K562 (cell line): ENCODE measurements around the gene CALM3. TPM values are rescaled to one million over a fixed set of nuclear protein-coding genes. Genes with fewer than 3 reads are reported as not detected.

Experiments used
- ARID1B ChIP-seq: fragments of 450-650 bp; IDR thresholded peaks from 2 replicates; pipeline ENCODE4 v1.6.1; 2016; ENCODE audit warnings: antibody characterized with exemption, mild to moderate bottlenecking, inconsistent platforms
- BACH1 ChIP-seq: fragments of 200-800 bp; sonication (Bioruptor generic); IDR thresholded peaks from 2 replicates; pipeline ENCODE4 v1.6.1; 2016; ENCODE audit warnings: missing genetic modification characterization, missing compliant biosample characterization
- BDP1 ChIP-seq: IDR thresholded peaks from 3 replicates; pipeline ENCODE4 v1.6.1; 2011; ENCODE audit not compliant: insufficient read length, insufficient read depth
- C11orf30 ChIP-seq: fragments of 450-650 bp; IDR thresholded peaks from 2 replicates; pipeline ENCODE4 v1.6.1; 2016; ENCODE audit warnings: low read depth, mild to moderate bottlenecking
- GABPB1 ChIP-seq: sonication (generic); formaldehyde crosslinking; IDR thresholded peaks from 2 replicates; pipeline ENCODE4 v1.8.0; 2022; ENCODE audit warnings: mild to moderate bottlenecking, missing genetic modification reagents
- MEIS2 ChIP-seq: fragments of 450-650 bp; IDR thresholded peaks from 2 replicates; pipeline ENCODE4 v1.6.1; 2014; ENCODE audit warnings: mild to moderate bottlenecking; ENCODE audit not compliant: partially characterized antibody
- MTA3 ChIP-seq: fragments of 450-650 bp; formaldehyde crosslinking; IDR thresholded peaks from 2 replicates; pipeline ENCODE4 v1.6.1; 2017; ENCODE audit warnings: mild to moderate bottlenecking, borderline replicate concordance
- NFRKB ChIP-seq: fragments of 450-650 bp; IDR thresholded peaks from 2 replicates; pipeline ENCODE4 v1.6.1; 2016; ENCODE audit warnings: low read depth
- NRF1 ChIP-seq, 2 experiments: fragments of 450-650 bp; IDR thresholded peaks in 1 of 2; conservative IDR thresholded peaks in 1 of 2; 2 replicates each; pipeline ENCODE4 v1.6.1; 2014; ENCODE audit warnings: mild to moderate bottlenecking in 2 of 2
- POLR2AphosphoS2 ChIP-seq: IDR thresholded peaks from 2 replicates; pipeline ENCODE4 v1.6.1; 2012; ENCODE audit warnings: low read length, improper control_type of control experiment
- PTBP1 ChIP-seq: fragments of 200-400 bp; formaldehyde crosslinking; IDR thresholded peaks from 2 replicates; pipeline ENCODE4 v1.6.1; 2017; ENCODE audit warnings: low read depth, low read length
- RFX5 ChIP-seq: IDR thresholded peaks from 2 replicates; pipeline ENCODE4 v1.6.1; 2011; ENCODE audit warnings: low read depth, mild to moderate bottlenecking, improper control_type of control experiment, low read length
- SAFB ChIP-seq: fragments of 200-400 bp; formaldehyde crosslinking; IDR thresholded peaks from 2 replicates; pipeline ENCODE4 v1.6.1; 2017; ENCODE audit warnings: low read depth, low read length, borderline replicate concordance
- TRIM28 ChIP-seq: fragments of 450-650 bp; IDR thresholded peaks from 2 replicates; pipeline ENCODE4 v1.6.1; 2017
- ZNF263 ChIP-seq: sonication (generic); formaldehyde crosslinking; IDR thresholded peaks from 2 replicates; pipeline ENCODE4 v1.8.0; 2022; ENCODE audit warnings: mild to moderate bottlenecking, missing genetic modification reagents, borderline replicate concordance
- ZNF316 ChIP-seq: fragments of 450-650 bp; IDR thresholded peaks from 2 replicates; pipeline ENCODE4 v1.6.1; 2016
- ZNF668 ChIP-seq: fragments of 250-450 bp; sonication (Bioruptor Pico); IDR thresholded peaks from 2 replicates; pipeline ENCODE4 v1.8.0; 2022; ENCODE audit warnings: mild to moderate bottlenecking, inconsistent platforms
- polyA plus RNA-seq, 8 experiments: library from polyadenylated mRNA; depleted of rRNA in 4 of 8; stranded (reverse) in 5 of 8; unstranded in 3 of 8; fragments of >200 nt; fragmentation: Nextera tagmentation in 2 of 8; fragmentation: Illumina TruSeq in 1 of 8; extraction: Ambion mirVana in 2 of 8; extraction: Trizol in 1 of 8; gene quantifications; 2 replicates each; pipeline versions ENCODE4 v1.2.1 to v1.2.3, GENCODE V29; 2011 to 2014; ENCODE audit warnings: inconsistent platforms in 1 of 8, missing spikeins in 1 of 8
- total RNA-seq, 7 experiments: library from RNA; depleted of rRNA in 6 of 7; stranded (reverse); fragments of >200 nt in 6 of 7; fragmentation: Illumina TruSeq in 2 of 7; extraction: Trizol in 2 of 7; gene quantifications; 2 replicates each; pipeline versions ENCODE4 v1.2.1 to v1.2.3, GENCODE V29; 2011 to 2021; ENCODE audit warnings: low replicate concordance in 1 of 7
- TF ChIP-seq, protein P1 (sequence below): fragments of 250-450 bp; sonication (Bioruptor Pico); IDR thresholded peaks from 2 replicates; pipeline ENCODE4 v1.5.0; 2020; ENCODE audit warnings: mild to moderate bottlenecking
- TF ChIP-seq, protein P2 (sequence below): fragments of 450-650 bp; IDR thresholded peaks from 2 replicates; pipeline ENCODE4 v1.6.1; 2014; ENCODE audit warnings: low read depth, mild to moderate bottlenecking, moderate library complexity, borderline replicate concordance
- TF ChIP-seq, protein P3 (sequence below): fragments of 450-650 bp; formaldehyde crosslinking; conservative IDR thresholded peaks from 2 replicates; pipeline ENCODE4 v1.4.0; 2022; ENCODE audit warnings: mild to moderate bottlenecking, missing genetic modification characterization
- TF ChIP-seq, protein P4 (sequence below): fragments of 450-650 bp; IDR thresholded peaks from 2 replicates; pipeline ENCODE4 v1.7.1; 2018; ENCODE audit warnings: mild to moderate bottlenecking, low read depth; ENCODE audit not compliant: partially characterized antibody
- TF ChIP-seq, protein P5 (sequence below): fragments of 450-650 bp; formaldehyde crosslinking; IDR thresholded peaks from 2 replicates; pipeline ENCODE4 v1.4.0; 2020; ENCODE audit warnings: mild to moderate bottlenecking, mixed read lengths

CALM3 gene
- total and polyA plus RNA-seq, 9 of the 15 experiments (the other 6 are each of a cell fraction or from before 2014, with no cell fraction given): 34.6 to 350 (median 156) TPM

DNA sequence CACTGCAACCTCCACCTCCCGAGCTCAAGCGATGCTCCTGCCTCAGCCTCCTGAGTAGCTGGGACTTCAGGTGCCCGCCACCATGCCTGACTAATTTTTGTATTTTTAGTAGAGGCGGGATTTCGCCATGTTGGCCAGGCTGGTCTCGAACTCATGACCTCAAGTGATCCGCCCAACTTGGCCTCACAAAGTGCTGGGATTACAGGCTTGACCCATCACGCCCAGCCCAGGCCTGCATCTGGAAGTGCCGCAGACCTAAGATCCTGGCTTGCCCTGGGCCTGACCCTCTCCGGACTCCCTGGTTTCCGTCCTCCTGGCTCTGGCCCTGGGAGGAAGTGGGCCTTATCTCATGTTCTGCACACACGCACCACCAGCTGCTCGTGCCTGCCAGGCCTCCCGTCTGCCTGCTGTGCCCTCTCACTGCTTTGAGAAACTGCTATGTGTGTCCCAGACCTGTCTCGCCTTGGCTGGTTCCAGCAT, 28.5 kb downstream of the CALM3 start (continued):
- no peak for TF ChIP-seq ZNF668 (CRISPR knock-in tag)
- TF ChIP-seq ZNF263: peak; percentile 56; the same call in 1 of the 2 replicates
- TF ChIP-seq ZNF316: no peak
- no peak for TF ChIP-seq POLR2AphosphoS2
- TF ChIP-seq SAFB: no peak
- TF ChIP-seq, protein P1, sequence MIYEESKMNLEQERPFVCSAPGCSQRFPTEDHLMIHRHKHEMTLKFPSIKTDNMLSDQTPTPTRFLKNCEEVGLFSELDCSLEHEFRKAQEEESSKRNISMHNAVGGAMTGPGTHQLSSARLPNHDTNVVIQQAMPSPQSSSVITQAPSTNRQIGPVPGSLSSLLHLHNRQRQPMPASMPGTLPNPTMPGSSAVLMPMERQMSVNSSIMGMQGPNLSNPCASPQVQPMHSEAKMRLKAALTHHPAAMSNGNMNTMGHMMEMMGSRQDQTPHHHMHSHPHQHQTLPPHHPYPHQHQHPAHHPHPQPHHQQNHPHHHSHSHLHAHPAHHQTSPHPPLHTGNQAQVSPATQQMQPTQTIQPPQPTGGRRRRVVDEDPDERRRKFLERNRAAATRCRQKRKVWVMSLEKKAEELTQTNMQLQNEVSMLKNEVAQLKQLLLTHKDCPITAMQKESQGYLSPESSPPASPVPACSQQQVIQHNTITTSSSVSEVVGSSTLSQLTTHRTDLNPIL (CRISPR knock-in tag): no peak
- TF ChIP-seq NRF1 (conservative IDR thresholded peaks at IDR 0.05 in 1 of 2, IDR thresholded peaks at IDR 0.05 in 1 of 2): no peak
- TF ChIP-seq TRIM28: no peak
- TF ChIP-seq, protein P2, sequence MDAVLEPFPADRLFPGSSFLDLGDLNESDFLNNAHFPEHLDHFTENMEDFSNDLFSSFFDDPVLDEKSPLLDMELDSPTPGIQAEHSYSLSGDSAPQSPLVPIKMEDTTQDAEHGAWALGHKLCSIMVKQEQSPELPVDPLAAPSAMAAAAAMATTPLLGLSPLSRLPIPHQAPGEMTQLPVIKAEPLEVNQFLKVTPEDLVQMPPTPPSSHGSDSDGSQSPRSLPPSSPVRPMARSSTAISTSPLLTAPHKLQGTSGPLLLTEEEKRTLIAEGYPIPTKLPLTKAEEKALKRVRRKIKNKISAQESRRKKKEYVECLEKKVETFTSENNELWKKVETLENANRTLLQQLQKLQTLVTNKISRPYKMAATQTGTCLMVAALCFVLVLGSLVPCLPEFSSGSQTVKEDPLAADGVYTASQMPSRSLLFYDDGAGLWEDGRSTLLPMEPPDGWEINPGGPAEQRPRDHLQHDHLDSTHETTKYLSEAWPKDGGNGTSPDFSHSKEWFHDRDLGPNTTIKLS: no peak
- TF ChIP-seq BDP1: no peak
- TF ChIP-seq, protein P3, sequence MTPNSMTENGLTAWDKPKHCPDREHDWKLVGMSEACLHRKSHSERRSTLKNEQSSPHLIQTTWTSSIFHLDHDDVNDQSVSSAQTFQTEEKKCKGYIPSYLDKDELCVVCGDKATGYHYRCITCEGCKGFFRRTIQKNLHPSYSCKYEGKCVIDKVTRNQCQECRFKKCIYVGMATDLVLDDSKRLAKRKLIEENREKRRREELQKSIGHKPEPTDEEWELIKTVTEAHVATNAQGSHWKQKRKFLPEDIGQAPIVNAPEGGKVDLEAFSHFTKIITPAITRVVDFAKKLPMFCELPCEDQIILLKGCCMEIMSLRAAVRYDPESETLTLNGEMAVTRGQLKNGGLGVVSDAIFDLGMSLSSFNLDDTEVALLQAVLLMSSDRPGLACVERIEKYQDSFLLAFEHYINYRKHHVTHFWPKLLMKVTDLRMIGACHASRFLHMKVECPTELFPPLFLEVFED (CRISPR knock-in tag): no peak
- TF ChIP-seq, protein P4, sequence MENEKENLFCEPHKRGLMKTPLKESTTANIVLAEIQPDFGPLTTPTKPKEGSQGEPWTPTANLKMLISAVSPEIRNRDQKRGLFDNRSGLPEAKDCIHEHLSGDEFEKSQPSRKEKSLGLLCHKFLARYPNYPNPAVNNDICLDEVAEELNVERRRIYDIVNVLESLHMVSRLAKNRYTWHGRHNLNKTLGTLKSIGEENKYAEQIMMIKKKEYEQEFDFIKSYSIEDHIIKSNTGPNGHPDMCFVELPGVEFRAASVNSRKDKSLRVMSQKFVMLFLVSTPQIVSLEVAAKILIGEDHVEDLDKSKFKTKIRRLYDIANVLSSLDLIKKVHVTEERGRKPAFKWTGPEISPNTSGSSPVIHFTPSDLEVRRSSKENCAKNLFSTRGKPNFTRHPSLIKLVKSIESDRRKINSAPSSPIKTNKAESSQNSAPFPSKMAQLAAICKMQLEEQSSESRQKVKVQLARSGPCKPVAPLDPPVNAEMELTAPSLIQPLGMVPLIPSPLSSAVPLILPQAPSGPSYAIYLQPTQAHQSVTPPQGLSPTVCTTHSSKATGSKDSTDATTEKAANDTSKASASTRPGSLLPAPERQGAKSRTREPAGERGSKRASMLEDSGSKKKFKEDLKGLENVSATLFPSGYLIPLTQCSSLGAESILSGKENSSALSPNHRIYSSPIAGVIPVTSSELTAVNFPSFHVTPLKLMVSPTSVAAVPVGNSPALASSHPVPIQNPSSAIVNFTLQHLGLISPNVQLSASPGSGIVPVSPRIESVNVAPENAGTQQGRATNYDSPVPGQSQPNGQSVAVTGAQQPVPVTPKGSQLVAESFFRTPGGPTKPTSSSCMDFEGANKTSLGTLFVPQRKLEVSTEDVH: no peak
- no peak for TF ChIP-seq PTBP1
- TF ChIP-seq ARID1B: peak; percentile 79
- peak; percentile 78 for TF ChIP-seq MTA3
- TF ChIP-seq C11orf30: no peak
- TF ChIP-seq BACH1 (tag): no peak
- TF ChIP-seq, protein P5, sequence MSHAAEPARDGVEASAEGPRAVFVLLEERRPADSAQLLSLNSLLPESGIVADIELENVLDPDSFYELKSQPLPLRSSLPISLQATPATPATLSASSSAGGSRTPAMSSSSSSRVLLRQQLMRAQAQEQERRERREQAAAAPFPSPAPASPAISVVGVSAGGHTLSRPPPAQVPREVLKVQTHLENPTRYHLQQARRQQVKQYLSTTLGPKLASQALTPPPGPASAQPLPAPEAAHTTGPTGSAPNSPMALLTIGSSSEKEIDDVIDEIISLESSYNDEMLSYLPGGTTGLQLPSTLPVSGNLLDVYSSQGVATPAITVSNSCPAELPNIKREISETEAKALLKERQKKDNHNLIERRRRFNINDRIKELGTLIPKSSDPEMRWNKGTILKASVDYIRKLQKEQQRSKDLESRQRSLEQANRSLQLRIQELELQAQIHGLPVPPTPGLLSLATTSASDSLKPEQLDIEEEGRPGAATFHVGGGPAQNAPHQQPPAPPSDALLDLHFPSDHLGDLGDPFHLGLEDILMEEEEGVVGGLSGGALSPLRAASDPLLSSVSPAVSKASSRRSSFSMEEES: no peak
- TF ChIP-seq RFX5: no peak
- TF ChIP-seq GABPB1 (CRISPR knock-in tag): peak; percentile 19; the same call in 1 of the 2 replicates
- no peak for TF ChIP-seq NFRKB
- TF ChIP-seq MEIS2: no peak
